Right atrium auricular region (tissue), 2 donors: ENCODE results near the gene RIOX2. TPM values are rescaled to one million over a fixed set of nuclear protein-coding genes. Genes with fewer than 3 reads are reported as not detected.

Source experiments
- DNase-seq: peaks from one replicate; pipeline ENCODE4 v3.0.0-alpha.2; 2019; ENCODE audit warnings: low spot score
- H3K27ac ChIP-seq, 2 donors: fragments of 200-600 bp; sonication (generic); 1 replicate in 1 of 2; 2 replicates in 1 of 2; pipeline ENCODE4 v1.5.1; 2016 to 2019
- H3K27me3 ChIP-seq, 2 donors: fragments of 200-600 bp; sonication (generic); one replicate each; pipeline versions ENCODE4 v1.5.1 to v1.6.0; 2017 to 2019
- H3K36me3 ChIP-seq: fragments of 200-600 bp; sonication (generic); one replicate; pipeline ENCODE4 v1.5.1; 2016
- H3K4me1 ChIP-seq, 2 donors: fragments of 200-600 bp; sonication (generic); one replicate each; pipeline versions ENCODE4 v1.5.1 to v1.6.0; 2017 to 2019
- H3K4me3 ChIP-seq, 2 donors: fragments of 200-600 bp; sonication (generic); 1 replicate in 1 of 2; 2 replicates in 1 of 2; pipeline ENCODE4 v1.5.1; 2017 to 2019; ENCODE audit warnings: mild to moderate bottlenecking in 1 of 2, moderate library complexity in 1 of 2
- H3K9me3 ChIP-seq, 2 donors: fragments of 200-600 bp; sonication (generic); one replicate each; pipeline ENCODE4 v1.5.1; 2019
- total RNA-seq, 2 donors: library from RNA; depleted of rRNA; stranded (reverse); fragments of >200 nt; gene quantifications; one replicate each; pipeline ENCODE4 v1.1.0, GENCODE V29; 2016
- TF ChIP-seq, protein P1 (sequence below), 2 donors: fragments of 200-600 bp; sonication (generic); IDR thresholded peaks; one replicate each; pipeline ENCODE4 v1.5.1; 2019; ENCODE audit warnings: antibody characterized with exemption in 2 of 2

RIOX2 gene
- total RNA-seq, 2 donors from 2014 or later, result 9.5 to 13.6 TPM

GRCh38 chr3:97960993-97961766 is 11.1 kb downstream of the RIOX2 start:
- Histone ChIP-seq H3K27me3 (no peaks in the 10 kb centered on the region), H3K36me3 (peaks cover 9% of the 10 kb centered on the region), H3K4me1 (peaks cover 0 to 4% of the 10 kb centered on the region in 2 donors), H3K27ac (no peak overlapping the region), H3K4me3 (no peak overlapping the region), H3K9me3 (no peaks in the 10 kb centered on the region)
- no peak for DNase-seq
- TF ChIP-seq, protein P1, sequence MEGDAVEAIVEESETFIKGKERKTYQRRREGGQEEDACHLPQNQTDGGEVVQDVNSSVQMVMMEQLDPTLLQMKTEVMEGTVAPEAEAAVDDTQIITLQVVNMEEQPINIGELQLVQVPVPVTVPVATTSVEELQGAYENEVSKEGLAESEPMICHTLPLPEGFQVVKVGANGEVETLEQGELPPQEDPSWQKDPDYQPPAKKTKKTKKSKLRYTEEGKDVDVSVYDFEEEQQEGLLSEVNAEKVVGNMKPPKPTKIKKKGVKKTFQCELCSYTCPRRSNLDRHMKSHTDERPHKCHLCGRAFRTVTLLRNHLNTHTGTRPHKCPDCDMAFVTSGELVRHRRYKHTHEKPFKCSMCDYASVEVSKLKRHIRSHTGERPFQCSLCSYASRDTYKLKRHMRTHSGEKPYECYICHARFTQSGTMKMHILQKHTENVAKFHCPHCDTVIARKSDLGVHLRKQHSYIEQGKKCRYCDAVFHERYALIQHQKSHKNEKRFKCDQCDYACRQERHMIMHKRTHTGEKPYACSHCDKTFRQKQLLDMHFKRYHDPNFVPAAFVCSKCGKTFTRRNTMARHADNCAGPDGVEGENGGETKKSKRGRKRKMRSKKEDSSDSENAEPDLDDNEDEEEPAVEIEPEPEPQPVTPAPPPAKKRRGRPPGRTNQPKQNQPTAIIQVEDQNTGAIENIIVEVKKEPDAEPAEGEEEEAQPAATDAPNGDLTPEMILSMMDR (IDR thresholded peaks at IDR 0.05), result no peak

DNA sequence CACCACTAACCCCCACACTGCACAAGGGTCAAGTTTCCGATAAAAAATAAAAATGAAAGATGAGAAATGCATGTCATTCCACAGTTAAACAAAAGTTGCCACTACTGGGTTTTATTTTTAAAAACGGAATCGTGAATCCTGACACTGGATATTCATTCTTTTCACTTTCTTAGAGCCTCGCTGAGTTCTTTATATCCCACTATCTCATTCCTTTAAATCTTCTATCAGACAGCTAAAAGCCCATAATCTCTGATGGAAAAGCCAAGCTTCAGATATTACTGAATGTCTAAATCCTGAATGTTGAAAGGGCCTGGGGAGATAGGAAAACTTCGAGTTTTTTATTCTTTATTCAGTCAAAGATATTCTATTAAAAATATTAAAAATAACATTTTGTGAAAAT is 11.7 kb downstream of the RIOX2 start:
- TF ChIP-seq, protein P1 (IDR thresholded peaks at IDR 0.05), result no peak
- Histone ChIP-seq H3K4me3 (no peak overlapping the region), H3K27ac (no peak overlapping the region), H3K4me1 (peaks cover 0 to 2% of the 10 kb centered on the region in 2 donors), H3K36me3 (peaks cover 9% of the 10 kb centered on the region), H3K27me3 (no peaks in the 10 kb centered on the region), H3K9me3 (no peaks in the 10 kb centered on the region)
- no peak for DNase-seq

- Histone ChIP-seq H3K36me3 (peaks cover 9% of the 10 kb centered on the region), H3K27me3 (no peaks in the 10 kb centered on the region), H3K27ac (no peak overlapping the region), H3K4me3 (no peak overlapping the region), H3K9me3 (no peaks in the 10 kb centered on the region), H3K4me1 (no peaks in the 10 kb centered on the region)
- TF ChIP-seq, protein P1 (IDR thresholded peaks at IDR 0.05), result no peak
- DNase-seq, result no peak
These were observed 12.4 kb downstream of the RIOX2 start for GRCh38 chr3:97959872-97960271.

- Histone ChIP-seq H3K36me3 (peaks cover 18% of the 10 kb centered on the region), H3K4me3 (no peak overlapping the region), H3K4me1 (no peaks in the 10 kb centered on the region), H3K27ac (no peak overlapping the region), H3K27me3 (no peaks in the 10 kb centered on the region), H3K9me3 (no peaks in the 10 kb centered on the region)
- TF ChIP-seq, protein P1 (IDR thresholded peaks at IDR 0.05), result no peak
- DNase-seq, result no peak
These were observed 13.4 kb downstream of the RIOX2 start for GRCh38 chr3:97958796-97959195.

GRCh38 chr3:97958396-97958795 is 13.8 kb downstream of the RIOX2 start:
- TF ChIP-seq, protein P1 (IDR thresholded peaks at IDR 0.05), result no peak
- Histone ChIP-seq H3K4me3 (no peak overlapping the region), H3K36me3 (peaks cover 19% of the 10 kb centered on the region), H3K4me1 (no peaks in the 10 kb centered on the region), H3K27me3 (no peaks in the 10 kb centered on the region), H3K27ac (no peak overlapping the region), H3K9me3 (no peaks in the 10 kb centered on the region)
- DNase-seq, result no peak
